ENCODE measurements around the gene SCEL.

GRCh38 chr13:77523834-77524728 is 11.4 kb upstream of the SCEL start:
- no peak for TF ChIP-seq CTCF (IDR thresholded peaks at IDR 0.05; ENCODE audit: insufficient read depth, low read depth, low read length)
- no peak for TF ChIP-seq EZH2 (IDR thresholded peaks at IDR 0.05; ENCODE audit: insufficient read depth, low read length)
